Raji (cell line): ENCODE data around the gene ZNF678.

Experiments
- POLR2A ChIP-seq: IDR thresholded peaks from 2 replicates; pipeline ENCODE4 v1.6.1; 2011; ENCODE audit warnings: low read depth, low read length, control low read depth; ENCODE audit not compliant: insufficient read depth

The ZNF678 gene

DNA sequence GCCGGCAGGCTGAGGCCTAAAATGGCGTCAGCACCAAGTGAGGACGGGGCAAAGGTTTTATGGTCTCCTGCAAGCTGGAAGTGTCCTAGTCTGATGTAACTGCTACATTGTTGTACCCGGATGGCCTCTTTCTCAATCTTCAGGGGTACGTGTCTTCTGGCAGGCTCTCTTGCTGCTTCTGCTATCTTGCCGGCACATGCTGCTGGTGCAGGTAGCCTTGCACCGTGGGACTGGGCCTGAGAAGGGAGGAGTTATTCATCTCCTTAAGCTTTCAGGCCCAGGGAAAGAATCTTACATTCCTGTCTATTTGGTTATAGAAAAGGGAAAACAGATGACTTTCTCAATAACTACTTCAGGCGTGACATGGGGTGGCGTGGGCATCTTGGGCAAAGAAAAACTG lies 72.2 kb downstream of the ZNF678 start:
- TF ChIP-seq POLR2A = no peak

DNA sequence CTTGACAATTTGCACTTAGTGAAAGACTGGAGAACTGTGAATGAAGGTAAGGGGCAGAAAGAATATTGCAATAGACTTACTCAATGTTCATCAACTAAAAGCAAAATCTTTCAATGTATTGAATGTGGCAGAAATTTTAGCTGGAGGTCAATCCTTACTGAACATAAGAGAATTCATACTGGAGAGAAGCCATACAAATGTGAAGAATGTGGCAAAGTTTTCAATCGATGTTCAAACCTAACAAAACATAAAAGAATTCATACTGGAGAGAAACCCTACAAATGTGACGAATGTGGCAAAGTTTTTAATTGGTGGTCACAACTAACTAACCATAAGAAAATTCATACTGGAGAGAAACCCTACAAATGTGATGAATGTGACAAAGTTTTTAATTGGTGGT lies 91.1 kb downstream of the ZNF678 start:
- TF ChIP-seq POLR2A = no peak

DNA sequence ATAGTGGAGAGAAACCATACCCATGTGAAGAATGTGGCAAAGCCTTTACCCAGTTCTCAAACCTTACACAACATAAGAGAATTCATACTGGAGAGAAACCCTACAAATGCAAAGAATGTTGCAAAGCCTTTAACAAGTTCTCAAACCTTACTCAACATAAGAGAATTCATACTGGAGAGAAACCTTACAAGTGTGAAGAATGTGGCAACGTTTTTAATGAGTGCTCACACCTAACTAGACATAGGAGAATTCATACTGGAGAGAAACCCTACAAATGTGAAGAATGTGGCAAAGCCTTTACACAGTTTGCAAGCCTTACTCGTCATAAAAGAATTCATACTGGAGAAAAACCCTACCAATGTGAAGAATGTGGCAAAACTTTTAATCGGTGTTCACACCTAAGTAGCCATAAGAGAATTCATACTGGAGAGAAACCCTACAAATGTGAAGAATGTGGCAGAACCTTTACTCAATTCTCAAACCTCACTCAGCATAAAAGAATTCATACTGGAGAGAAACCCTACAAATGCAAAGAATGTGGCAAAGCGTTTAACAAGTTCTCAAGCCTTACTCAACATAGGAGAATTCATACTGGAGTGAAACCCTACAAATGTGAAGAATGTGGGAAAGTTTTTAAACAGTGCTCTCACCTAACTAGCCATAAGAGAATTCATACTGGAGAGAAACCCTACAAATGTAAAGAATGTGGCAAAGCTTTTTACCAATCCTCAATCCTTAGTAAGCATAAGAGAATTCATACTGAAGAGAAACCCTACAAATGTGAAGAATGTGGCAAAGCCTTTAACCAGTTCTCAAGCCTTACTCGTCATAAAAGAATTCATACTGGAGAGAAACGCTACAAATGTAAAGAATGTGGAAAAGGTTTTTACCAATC lies 91.7 kb downstream of the ZNF678 start:
- TF ChIP-seq POLR2A = no peak

DNA sequence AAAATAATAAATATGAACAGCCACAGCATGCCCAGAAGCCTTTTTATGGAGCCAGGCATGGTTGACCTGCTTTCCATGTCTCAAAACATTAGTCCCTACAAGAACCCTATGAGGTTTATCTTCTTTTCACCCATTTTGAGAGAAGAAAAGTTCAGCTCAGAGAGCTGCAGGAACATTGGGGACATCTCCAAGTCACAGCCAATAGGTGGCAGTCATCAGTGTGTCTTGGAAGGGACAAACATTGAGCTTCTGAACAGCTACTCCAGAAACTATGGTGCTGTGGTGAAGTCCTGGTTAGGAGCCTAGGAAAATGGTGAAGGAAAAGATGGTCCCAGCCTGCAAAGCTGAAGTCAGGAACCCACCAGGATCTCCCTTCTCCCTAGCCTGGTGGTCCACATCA lies 98.1 kb downstream of the ZNF678 start:
- no peak for TF ChIP-seq POLR2A

DNA sequence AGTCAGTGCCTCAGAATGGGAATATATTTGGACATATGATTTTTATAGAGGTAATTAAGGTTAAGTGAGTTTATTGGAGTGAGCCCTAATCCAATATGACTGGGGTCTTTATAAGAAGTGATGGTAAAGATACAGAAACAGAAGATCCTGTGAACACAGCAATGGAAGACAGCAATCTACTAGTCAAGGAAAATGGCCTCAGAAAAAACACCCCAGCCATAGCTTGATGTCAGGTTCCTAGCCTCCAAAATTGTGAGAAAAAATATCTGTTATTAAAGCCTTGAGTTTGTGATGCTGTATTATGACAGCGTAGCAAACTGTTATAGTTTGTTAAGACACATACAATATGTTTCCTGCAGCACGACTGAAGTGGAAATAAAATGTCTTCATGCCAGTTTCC lies 99.6 kb downstream of the ZNF678 start:
- no peak for TF ChIP-seq POLR2A

DNA sequence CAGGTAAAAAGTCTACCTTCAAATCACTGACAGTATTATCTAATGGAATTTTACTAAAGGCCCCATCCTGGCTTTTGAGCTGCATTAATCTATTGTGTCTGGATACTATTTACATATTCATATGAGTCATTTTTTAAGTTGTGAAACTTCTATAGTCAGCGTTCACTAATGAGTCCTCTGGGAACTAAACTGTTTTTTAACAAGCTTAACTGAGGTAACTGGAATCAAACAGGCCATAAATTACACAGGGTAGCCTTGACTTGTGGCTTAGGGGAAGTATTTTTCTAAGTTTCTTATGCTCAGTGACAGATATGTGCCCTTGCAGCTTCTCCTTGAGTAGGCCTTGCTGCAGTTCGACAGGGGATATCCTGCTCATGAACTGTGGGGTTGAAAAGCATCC lies 102.9 kb downstream of the ZNF678 start:
- TF ChIP-seq POLR2A = no peak

DNA sequence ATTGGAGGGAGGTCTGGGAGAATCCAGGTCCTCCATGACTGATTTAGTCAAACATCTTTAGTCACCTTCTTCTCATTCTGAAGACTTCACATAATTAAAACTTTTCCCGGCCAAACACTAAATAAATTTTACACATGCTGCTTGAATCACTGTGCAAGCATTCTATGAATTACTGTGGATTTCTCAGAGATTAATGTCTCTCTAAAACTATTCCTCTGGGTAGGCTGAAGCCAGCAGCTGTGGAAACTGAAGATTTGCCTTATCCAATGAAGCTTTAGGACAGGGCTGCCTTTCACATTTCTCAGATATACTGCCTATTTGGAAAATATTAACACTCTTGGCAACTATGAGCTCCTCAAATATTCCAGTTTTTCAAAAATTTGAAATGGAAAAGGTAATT lies 110.1 kb downstream of the ZNF678 start:
- no peak for TF ChIP-seq POLR2A

DNA sequence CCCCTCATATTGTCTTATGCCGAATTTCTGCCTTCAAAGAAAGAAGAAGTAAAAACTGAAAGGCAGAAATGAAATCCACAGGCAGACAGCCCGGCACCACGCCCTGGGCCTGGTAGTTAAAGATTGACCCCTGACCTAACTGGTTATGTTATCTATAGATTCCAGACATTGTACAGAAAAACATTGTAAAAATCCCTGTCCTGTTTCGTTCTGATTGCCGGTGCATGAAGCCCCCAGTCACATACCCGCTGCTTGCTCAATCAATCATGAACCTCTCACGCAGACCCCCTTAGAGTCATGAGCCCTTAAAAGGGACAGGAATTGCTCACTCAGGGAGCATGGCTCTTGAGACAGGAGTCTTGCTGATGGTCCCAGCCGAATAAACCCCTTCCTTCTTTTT lies 122.5 kb downstream of the ZNF678 start:
- no peak for TF ChIP-seq POLR2A

DNA sequence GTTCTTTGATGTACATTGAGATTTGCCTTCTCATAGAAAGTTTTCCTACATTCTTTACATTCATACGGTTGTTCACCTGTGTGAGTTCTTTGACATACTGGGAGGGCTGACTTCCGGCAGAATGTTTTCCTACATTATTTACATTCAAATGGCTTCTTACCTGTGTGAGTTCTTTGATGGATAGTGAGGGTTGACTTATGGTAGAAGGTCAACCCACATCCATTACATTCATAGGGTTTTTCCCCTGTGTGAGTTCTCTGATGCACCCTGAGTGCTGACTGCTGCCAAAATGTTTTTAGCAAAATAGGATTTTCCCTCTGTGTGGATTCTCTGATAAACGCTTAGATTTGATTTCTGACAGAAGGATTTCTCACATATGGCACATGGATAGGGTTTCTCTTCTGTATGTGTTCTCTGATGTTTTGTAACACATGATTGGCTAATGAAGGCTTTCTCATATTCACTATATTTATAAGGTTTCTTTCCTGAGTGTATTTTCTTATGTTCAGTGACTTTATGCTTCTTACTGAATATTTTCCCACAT lies 134.0 kb downstream of the ZNF678 start:
- TF ChIP-seq POLR2A = no peak

DNA sequence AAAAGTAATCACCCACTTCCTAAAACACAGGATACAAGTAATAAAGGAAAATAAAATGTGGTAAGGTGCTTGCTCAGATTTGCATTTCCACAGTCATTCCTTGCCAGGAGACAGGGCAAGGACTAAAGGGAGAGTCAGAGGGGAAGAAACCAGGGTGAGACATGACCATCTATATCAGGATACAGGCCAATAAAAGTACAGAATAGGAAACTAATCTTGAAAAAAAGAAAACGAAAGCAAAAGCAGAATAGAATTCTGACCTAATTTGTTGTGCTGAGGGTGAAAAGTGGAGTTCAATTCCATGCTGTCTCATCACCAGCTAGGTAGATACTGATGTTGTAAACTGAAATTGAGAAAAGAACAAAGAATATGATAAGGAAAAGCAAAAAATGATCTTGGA lies 144.5 kb downstream of the ZNF678 start:
- no peak for TF ChIP-seq POLR2A

DNA sequence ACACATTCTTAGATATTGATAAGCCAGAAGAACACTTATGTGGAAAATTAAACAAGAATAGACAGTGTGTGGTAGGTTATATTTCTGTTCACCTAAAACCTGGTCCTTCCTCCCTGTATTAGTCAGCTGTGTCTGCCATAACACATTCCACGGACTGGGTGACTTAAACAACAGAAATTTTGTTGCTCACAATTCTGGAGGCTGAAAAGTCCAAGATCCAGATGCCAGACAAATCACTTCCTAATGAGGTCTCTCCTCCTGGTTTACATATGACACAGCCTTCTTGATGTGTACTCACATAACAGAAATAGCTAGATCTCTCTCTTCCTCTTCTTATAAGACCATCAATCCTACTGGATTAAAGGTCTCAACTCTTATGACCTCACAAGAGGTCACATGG lies 146.1 kb downstream of the ZNF678 start:
- no peak for TF ChIP-seq POLR2A

DNA sequence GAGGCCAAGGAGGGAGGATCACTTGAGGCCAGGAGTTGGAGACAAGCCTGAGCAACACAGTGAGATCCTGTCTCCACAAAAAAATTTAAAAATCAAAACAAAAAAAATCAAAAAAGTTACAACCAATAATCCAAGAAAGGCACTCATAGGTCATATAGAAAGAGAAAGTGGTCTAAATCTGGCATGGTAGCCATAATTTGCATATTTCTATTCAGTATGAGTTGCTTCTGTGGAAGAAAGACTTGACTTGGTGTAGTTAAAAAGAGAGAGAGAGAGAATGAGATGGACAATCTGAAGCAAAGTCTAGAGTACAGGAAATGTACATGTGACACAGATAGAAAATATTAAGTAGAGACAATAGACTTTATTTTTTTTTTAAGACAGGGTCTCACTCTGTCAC lies 149.3 kb downstream of the ZNF678 start:
- TF ChIP-seq POLR2A = no peak

DNA sequence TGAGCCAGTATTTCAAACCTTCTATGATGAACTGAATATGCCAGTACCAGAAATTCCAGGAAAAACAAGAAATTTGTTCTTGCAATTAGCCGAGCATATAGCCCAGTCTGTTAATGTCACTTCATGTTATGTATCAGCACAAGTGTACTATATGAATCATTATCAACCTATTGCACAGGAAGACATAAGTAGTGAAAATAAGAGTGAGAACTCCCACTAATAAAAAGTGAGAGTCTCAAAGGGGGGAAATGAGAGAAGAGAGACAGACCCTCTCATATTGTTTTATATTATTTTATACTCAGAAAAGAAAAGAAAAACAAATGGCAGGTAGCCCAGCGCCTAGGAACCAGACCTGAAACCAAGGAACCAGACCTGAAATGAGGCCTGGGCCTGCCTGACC lies 155.6 kb downstream of the ZNF678 start:
- no peak for TF ChIP-seq POLR2A

DNA sequence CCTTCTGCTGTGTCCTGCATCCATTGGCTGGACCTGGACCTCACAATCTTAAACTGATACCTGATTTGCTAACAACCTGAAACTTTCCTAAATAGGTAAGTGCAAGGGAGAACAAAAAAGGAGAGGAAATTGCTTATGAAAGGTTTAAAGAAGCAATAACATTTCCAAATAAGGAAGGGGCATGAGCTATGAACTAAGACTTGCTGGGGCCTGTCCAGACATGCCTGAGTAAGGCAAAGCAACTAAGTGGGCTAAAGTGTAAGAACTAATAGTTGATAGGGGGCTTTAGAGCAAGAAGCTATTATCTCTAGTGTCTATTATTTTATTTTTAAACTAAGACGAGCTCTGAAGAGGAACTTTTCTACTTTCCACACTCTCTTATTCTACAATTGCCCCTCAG lies 160.1 kb downstream of the ZNF678 start:
- TF ChIP-seq POLR2A = no peak

DNA sequence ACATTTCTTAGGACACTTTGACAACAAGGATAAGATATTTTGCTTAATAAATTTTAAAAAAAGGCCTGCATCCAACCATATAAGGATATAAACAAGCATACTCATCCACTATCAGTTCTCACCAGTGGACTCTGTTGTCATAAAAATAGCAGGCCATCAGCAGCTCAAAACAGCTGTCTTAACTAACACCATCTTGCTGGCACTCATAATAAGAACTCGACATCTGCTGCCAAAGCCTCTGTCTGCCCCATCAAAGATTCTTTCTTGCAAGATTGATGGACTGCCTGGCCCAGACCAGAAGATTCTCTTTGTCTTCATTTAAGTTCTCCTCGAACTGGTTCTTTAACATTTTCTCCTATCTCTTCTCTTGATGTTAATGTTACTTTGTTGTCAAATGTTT lies 161.7 kb downstream of the ZNF678 start:
- no peak for TF ChIP-seq POLR2A

DNA sequence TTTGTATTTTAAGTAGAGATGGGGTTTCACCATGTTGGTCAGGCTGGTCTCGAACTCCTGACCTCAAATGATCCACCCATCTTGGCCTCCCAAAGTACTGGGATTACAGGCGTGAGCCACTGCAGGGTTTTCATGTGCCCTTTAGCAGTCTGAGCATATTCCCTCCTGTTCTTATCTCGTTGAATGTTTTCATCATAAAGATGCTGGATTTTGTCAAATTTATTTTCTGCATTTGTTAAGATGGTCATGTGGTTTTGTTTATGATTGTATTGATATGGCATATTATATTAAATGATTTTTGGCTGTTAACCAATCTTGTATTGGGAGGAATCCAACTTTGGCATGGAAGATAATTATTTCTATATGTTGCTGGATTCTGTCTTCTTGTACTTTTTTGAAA lies 163.0 kb downstream of the ZNF678 start:
- TF ChIP-seq POLR2A = no peak
